ENCODE results near the gene MFN1.

Gene MFN1

GRCh38 chr3:179330438-179330837 is 17.1 kb upstream of the MFN1 start:
- Histone ChIP-seq H3K9ac (ENCODE audit: low read length) (no peak overlapping the region), H3K4me1 (ENCODE audit: low read length) (peaks cover under 1% of the 10 kb centered on the region; the same call in 1 of the 2 replicates), H3K79me2 (ENCODE audit: low read length) (peaks cover 65% of the 10 kb centered on the region), H3K36me3 (replicated peaks; ENCODE audit: low read depth, low read length) (peaks cover 71% of the 10 kb centered on the region), H3K4me3 (ENCODE audit: low read length) (no peak overlapping the region), H4K20me1 (ENCODE audit: insufficient read depth, low read length) (peaks cover 19% of the 10 kb centered on the region; the same call in 1 of the 2 replicates), H3K27me3 (ENCODE audit: low read depth, low read length) (no peaks in the 10 kb centered on the region), H3K4me2 (ENCODE audit: low read length) (no peak overlapping the region), H3K9me3 (ENCODE audit: insufficient read depth, low read length) (no peaks in the 10 kb centered on the region), H3K27ac (ENCODE audit: low read length) (no peak overlapping the region), H2AFZ (ENCODE audit: low read depth, low read length) (no peak overlapping the region)
- TF ChIP-seq EZH2phosphoT487 (IDR thresholded peaks at IDR 0.05; ENCODE audit: low read depth), result no peak
- no peak for TF ChIP-seq CTCF (IDR thresholded peaks at IDR 0.05; ENCODE audit: low read depth, low read length)

GRCh38 chr3:179332240-179332639 is 15.3 kb upstream of the MFN1 start:
- H3K36me3 ChIP-seq (replicated peaks; ENCODE audit: low read depth, low read length), result peaks cover 83% of the 10 kb centered on the region
- peaks cover 18% of the 10 kb centered on the region; the same call in 1 of the 2 replicates for H4K20me1 ChIP-seq (ENCODE audit: insufficient read depth, low read length)
- H3K4me2 ChIP-seq (ENCODE audit: low read length), result no peak overlapping the region

DNA sequence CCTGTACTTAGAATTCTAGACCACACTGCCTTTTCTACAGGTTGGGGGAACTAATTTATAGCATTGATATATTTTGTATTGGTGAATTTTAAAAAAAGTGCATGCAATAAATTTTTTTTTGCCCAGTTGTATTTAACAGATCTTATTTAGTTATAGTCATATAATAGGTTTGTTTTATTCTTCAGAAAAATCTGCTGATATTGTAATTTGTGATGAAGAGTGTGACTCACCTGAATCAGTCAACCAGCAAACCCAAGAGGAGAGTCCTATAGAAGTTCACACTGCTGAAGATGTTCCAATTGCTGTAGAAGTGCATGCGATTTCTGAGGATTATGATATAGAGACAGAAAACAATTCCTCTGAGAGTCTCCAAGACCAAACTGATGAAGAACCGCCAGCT is 14.4 kb upstream of the MFN1 start:
- no peak overlapping the region for H3K27ac ChIP-seq (ENCODE audit: low read length)
- H3K4me1 ChIP-seq (ENCODE audit: low read length), result no peaks in the 10 kb centered on the region
- no peaks in the 10 kb centered on the region for H3K9me3 ChIP-seq (ENCODE audit: insufficient read depth, low read length)
- peaks cover 78% of the 10 kb centered on the region for H3K36me3 ChIP-seq (replicated peaks; ENCODE audit: low read depth, low read length)
- H3K27me3 ChIP-seq (ENCODE audit: low read depth, low read length), result no peaks in the 10 kb centered on the region
- H3K4me2 ChIP-seq (ENCODE audit: low read length), result no peak overlapping the region
- no peak overlapping the region for H2AFZ ChIP-seq (ENCODE audit: low read depth, low read length)
- H3K4me3 ChIP-seq (ENCODE audit: low read length), result no peak overlapping the region
- TF ChIP-seq CTCF (IDR thresholded peaks at IDR 0.05; ENCODE audit: low read depth, low read length) (no peak), EZH2phosphoT487 (IDR thresholded peaks at IDR 0.05; ENCODE audit: low read depth) (no peak)
- 0 out of 2 replicates have a peak, but pooled peaks cover 10% of the 10 kb centered on the region for H4K20me1 ChIP-seq (ENCODE audit: insufficient read depth, low read length)
- peaks cover 48% of the 10 kb centered on the region for H3K79me2 ChIP-seq (ENCODE audit: low read length)
- H3K9ac ChIP-seq (ENCODE audit: low read length), result no peak overlapping the region

More at GRCh38 chr3:179332240-179332639, 15.3 kb upstream of the MFN1 start:
- TF ChIP-seq CTCF (IDR thresholded peaks at IDR 0.05; ENCODE audit: low read depth, low read length) (no peak), EZH2phosphoT487 (IDR thresholded peaks at IDR 0.05; ENCODE audit: low read depth) (no peak)
- peaks cover 56% of the 10 kb centered on the region for H3K79me2 ChIP-seq (ENCODE audit: low read length)
- no peak overlapping the region for H3K27ac ChIP-seq (ENCODE audit: low read length)
- H3K4me3 ChIP-seq (ENCODE audit: low read length), result no peak overlapping the region
- no peaks in the 10 kb centered on the region for H3K4me1 ChIP-seq (ENCODE audit: low read length)
- no peak overlapping the region for H2AFZ ChIP-seq (ENCODE audit: low read depth, low read length)
- H3K9me3 ChIP-seq (ENCODE audit: insufficient read depth, low read length), result no peaks in the 10 kb centered on the region
- no peaks in the 10 kb centered on the region for H3K27me3 ChIP-seq (ENCODE audit: low read depth, low read length)
- no peak overlapping the region for H3K9ac ChIP-seq (ENCODE audit: low read length)

DNA sequence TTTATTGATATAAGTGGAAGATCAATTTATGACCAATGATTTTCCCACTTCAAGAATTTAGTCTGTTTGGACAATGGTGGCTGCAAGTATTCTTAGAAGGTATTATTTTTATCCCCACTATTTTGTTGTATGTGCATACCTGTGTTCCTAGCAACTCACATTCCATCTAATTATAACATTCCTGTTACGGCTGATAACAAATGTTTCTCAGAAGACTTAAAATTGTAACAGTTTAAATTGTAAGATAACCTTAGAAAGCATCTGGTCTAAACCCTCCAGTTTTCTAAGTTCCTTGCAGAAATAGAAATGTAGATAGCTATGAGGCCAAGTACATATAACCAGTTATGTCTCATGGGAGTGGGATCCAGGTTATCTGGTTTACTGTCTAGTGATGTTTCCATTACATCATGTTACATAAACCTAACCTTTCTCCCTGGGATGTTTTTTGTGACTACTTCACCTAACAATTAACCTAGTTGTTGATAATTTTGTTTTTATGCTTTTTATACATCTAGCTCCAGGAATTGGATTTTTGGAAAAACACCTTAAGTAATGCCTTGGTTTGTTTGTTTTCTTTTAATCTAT is 11.1 kb upstream of the MFN1 start:
- TF ChIP-seq CTCF (IDR thresholded peaks at IDR 0.05; ENCODE audit: low read depth, low read length) (no peak), EZH2phosphoT487 (IDR thresholded peaks at IDR 0.05; ENCODE audit: low read depth) (no peak)
- H3K4me3 ChIP-seq (ENCODE audit: low read length), result no peak overlapping the region
- H4K20me1 ChIP-seq (ENCODE audit: insufficient read depth, low read length), result 0 out of 2 replicates have a peak, but pooled peaks cover 7% of the 10 kb centered on the region
- H3K36me3 ChIP-seq (replicated peaks; ENCODE audit: low read depth, low read length), result peaks cover 60% of the 10 kb centered on the region
- no peak overlapping the region for H3K9ac ChIP-seq (ENCODE audit: low read length)
- H3K4me1 ChIP-seq (ENCODE audit: low read length), result no peaks in the 10 kb centered on the region
- H3K27ac ChIP-seq (ENCODE audit: low read length), result no peak overlapping the region
- no peaks in the 10 kb centered on the region for H3K9me3 ChIP-seq (ENCODE audit: insufficient read depth, low read length)
- no peaks in the 10 kb centered on the region for H3K27me3 ChIP-seq (ENCODE audit: low read depth, low read length)
- peaks cover 31% of the 10 kb centered on the region for H3K79me2 ChIP-seq (ENCODE audit: low read length)
- H2AFZ ChIP-seq (ENCODE audit: low read depth, low read length), result no peak overlapping the region
- no peak overlapping the region for H3K4me2 ChIP-seq (ENCODE audit: low read length)

Data from OCI-LY3 (cell line).